ENCODE data around the gene MAPK14. TPM values are rescaled to one million over a fixed set of nuclear protein-coding genes. Genes with fewer than 3 reads are reported as not detected.

The MAPK14 gene
- total RNA-seq, 1 donor from 2014 or later = 67.9 TPM

DNA sequence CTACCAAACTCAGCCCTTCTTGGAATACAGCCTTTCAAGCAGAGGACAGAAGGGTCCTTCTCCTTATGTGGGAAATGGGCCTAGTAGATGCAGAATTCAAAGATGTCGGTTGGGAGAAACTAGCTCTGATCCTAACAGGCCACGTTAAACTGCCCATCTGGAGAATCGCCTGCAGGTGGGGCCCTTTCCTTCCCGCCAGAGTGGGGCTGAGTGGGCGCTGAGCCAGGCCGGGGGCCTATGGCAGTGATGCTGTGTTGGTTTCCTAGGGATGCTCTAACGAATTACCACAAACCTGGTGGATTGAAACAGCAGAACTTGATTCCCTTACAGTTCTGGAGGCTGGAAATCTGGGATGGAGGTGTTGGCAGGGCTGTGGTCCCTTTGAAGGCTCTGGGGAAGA lies 111.8 kb downstream of the MAPK14 start:
- TF ChIP-seq CTCF (IDR thresholded peaks at IDR 0.05) = peak; percentile 10
- peaks cover 39% of the 10 kb centered on the region for H3K36me3 ChIP-seq
- ATAC-seq (no peak), DNase-seq (no peak)
- no peaks in the 10 kb centered on the region for H3K4me1 ChIP-seq
- H3K9me3 ChIP-seq = no peaks in the 10 kb centered on the region
- intact Hi-C loops (cut with DNase I) = no loop called here
- H3K4me3 ChIP-seq = no peak overlapping the region
- H3K27me3 ChIP-seq (ENCODE audit: low read depth) = no peaks in the 10 kb centered on the region
- no peak overlapping the region for H3K27ac ChIP-seq

- peaks cover 38% of the 10 kb centered on the region for H3K36me3 ChIP-seq
- no peak overlapping the region for H3K4me3 ChIP-seq
- no peak for ATAC-seq
- H3K9me3 ChIP-seq = no peaks in the 10 kb centered on the region
- TF ChIP-seq CTCF (IDR thresholded peaks at IDR 0.05) = no peak
- H3K27ac ChIP-seq = no peak overlapping the region
- no peak for DNase-seq
- no peaks in the 10 kb centered on the region for H3K4me1 ChIP-seq
- intact Hi-C loops (cut with DNase I) = no loop called here
- H3K27me3 ChIP-seq (ENCODE audit: low read depth) = no peaks in the 10 kb centered on the region
Observed at GRCh38 chr6:36139991-36140710, 112.5 kb downstream of the MAPK14 start.

DNA sequence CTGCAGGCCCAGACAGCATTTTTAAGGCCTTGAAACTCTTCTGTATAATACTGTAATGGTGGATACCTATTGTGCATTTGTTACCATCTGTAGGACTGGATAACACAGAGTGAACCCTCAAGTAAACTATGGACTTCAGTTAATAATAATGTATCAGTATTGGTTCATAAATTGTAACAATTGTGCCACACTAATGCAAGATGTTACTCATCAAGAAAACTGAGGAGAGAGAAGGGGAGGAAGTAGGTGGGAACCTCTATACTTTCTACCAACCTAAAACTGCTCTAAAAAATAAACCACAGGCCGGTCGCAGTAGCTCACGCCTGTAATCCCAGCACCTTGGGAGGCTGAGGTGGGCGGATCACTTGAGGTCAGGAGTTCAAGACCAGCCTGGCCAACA lies 113.5 kb downstream of the MAPK14 start:
- intact Hi-C loops (cut with DNase I) = no loop called here
- Histone ChIP-seq H3K36me3 (peaks cover 29% of the 10 kb centered on the region), H3K9me3 (no peaks in the 10 kb centered on the region), H3K27ac (no peak overlapping the region), H3K4me3 (no peak overlapping the region), H3K4me1 (no peaks in the 10 kb centered on the region), H3K27me3 (ENCODE audit: low read depth) (no peaks in the 10 kb centered on the region)
- no peak for DNase-seq
- ATAC-seq = no peak
- no peak for TF ChIP-seq CTCF (IDR thresholded peaks at IDR 0.05)

- Histone ChIP-seq H3K9me3 (no peaks in the 10 kb centered on the region), H3K36me3 (peaks cover 20% of the 10 kb centered on the region), H3K4me1 (no peaks in the 10 kb centered on the region), H3K27ac (no peak overlapping the region), H3K27me3 (ENCODE audit: low read depth) (no peaks in the 10 kb centered on the region), H3K4me3 (no peak overlapping the region)
- ATAC-seq = no peak
- no peak for DNase-seq
- intact Hi-C loops (cut with DNase I) = no loop called here
- no peak for TF ChIP-seq CTCF (IDR thresholded peaks at IDR 0.05)
Observed at GRCh38 chr6:36141961-36142360, 114.4 kb downstream of the MAPK14 start.

GRCh38 chr6:36142971-36143838 lies 115.6 kb downstream of the MAPK14 start:
- no peak for TF ChIP-seq CTCF (IDR thresholded peaks at IDR 0.05)
- no peak for ATAC-seq
- H3K4me1 ChIP-seq = no peaks in the 10 kb centered on the region
- no peaks in the 10 kb centered on the region for H3K9me3 ChIP-seq
- DNase-seq = no peak
- intact Hi-C loops (cut with DNase I) = no loop called here
- H3K27me3 ChIP-seq (ENCODE audit: low read depth) = no peaks in the 10 kb centered on the region
- no peak overlapping the region for H3K4me3 ChIP-seq
- H3K27ac ChIP-seq = no peak overlapping the region
- peaks cover 14% of the 10 kb centered on the region for H3K36me3 ChIP-seq
